Esophagus muscularis mucosa (tissue), 4 donors: ENCODE results near the gene CDC42EP4. TPM values are rescaled to one million over a fixed set of nuclear protein-coding genes. Genes with fewer than 3 reads are reported as not detected.

Experiments used
- DNase-seq: peaks from one replicate; pipeline ENCODE4 v3.0.0-alpha.2; 2017; ENCODE audit errors: extremely low spot score
- H3K27ac ChIP-seq, 4 donors: fragments of 200-600 bp; sonication (generic); replicated peaks in 1 of 4; 1 replicate in 3 of 4; 2 replicates in 1 of 4; pipeline ENCODE4 v1.5.1; 2016 to 2019; ENCODE audit warnings: mild to moderate bottlenecking in 1 of 4
- H3K27me3 ChIP-seq, 4 donors: fragments of 200-600 bp; sonication (generic); one replicate each; pipeline versions ENCODE4 v1.5.1 to v1.6.0; 2016 to 2019
- H3K36me3 ChIP-seq, 4 donors: fragments of 200-600 bp; sonication (generic); one replicate each; pipeline ENCODE4 v1.5.1; 2016 to 2019
- H3K4me1 ChIP-seq, 4 donors: fragments of 200-600 bp; sonication (generic); one replicate each; pipeline ENCODE4 v1.5.1; 2016 to 2019
- H3K4me3 ChIP-seq, 4 donors: fragments of 200-600 bp; sonication (generic); 1 replicate in 2 of 4; 2 replicates in 2 of 4; pipeline ENCODE4 v1.5.1; 2016 to 2019; ENCODE audit warnings: mild to moderate bottlenecking in 4 of 4, moderate library complexity in 1 of 4
- H3K9me3 ChIP-seq, 4 donors: fragments of 200-600 bp; sonication (generic); 1 replicate in 3 of 4; 2 replicates in 1 of 4; pipeline ENCODE4 v1.5.1; 2016 to 2019
- EP300 ChIP-seq: sonication (generic); formaldehyde crosslinking; IDR thresholded peaks from one replicate; pipeline ENCODE4 v1.6.1; 2017; ENCODE audit warnings: antibody characterized with exemption
- POLR2A ChIP-seq: fragments of 450-650 bp; IDR thresholded peaks from one replicate; pipeline ENCODE4 v1.6.1; 2017; ENCODE audit warnings: antibody characterized with exemption, moderate library complexity, mild to moderate bottlenecking, low read depth
- POLR2AphosphoS5 ChIP-seq, 2 donors: sonication (generic); formaldehyde crosslinking; IDR thresholded peaks; one replicate each; pipeline ENCODE4 v1.6.1; 2017; ENCODE audit warnings: antibody characterized with exemption in 2 of 2
- WGBS: methylation state at CpG from one replicate; pipeline ENCODE4 v1.1.5; 2018; 5-methylcytosine and 5-hydroxymethylcytosine counted together
- intact Hi-C: fragments of 100-400 bp; cut with DNase I; formaldehyde crosslinking; loops from one replicate; pipeline ENCODE4 v1.15.1; 2023
- total RNA-seq, 4 donors: library from RNA; depleted of rRNA; stranded (reverse); fragments of >200 nt; gene quantifications; one replicate each; pipeline versions ENCODE4 v1.1.0 to v1.2.1, GENCODE V29; 2016
- TF ChIP-seq, protein P1 (sequence below), 3 experiments: fragments of 200-600 bp in 2 of 3; fragments of 450-650 bp in 1 of 3; sonication (generic) in 2 of 3; IDR thresholded peaks; one replicate each; pipeline ENCODE4 v1.5.1; 2017 to 2019; ENCODE audit warnings: antibody characterized with exemption in 3 of 3, mild to moderate bottlenecking in 2 of 3, moderate library complexity in 1 of 3

CDC42EP4 gene
- total RNA-seq, 4 donors from 2014 or later, result 48.6 to 129 (median 104) TPM

DNA sequence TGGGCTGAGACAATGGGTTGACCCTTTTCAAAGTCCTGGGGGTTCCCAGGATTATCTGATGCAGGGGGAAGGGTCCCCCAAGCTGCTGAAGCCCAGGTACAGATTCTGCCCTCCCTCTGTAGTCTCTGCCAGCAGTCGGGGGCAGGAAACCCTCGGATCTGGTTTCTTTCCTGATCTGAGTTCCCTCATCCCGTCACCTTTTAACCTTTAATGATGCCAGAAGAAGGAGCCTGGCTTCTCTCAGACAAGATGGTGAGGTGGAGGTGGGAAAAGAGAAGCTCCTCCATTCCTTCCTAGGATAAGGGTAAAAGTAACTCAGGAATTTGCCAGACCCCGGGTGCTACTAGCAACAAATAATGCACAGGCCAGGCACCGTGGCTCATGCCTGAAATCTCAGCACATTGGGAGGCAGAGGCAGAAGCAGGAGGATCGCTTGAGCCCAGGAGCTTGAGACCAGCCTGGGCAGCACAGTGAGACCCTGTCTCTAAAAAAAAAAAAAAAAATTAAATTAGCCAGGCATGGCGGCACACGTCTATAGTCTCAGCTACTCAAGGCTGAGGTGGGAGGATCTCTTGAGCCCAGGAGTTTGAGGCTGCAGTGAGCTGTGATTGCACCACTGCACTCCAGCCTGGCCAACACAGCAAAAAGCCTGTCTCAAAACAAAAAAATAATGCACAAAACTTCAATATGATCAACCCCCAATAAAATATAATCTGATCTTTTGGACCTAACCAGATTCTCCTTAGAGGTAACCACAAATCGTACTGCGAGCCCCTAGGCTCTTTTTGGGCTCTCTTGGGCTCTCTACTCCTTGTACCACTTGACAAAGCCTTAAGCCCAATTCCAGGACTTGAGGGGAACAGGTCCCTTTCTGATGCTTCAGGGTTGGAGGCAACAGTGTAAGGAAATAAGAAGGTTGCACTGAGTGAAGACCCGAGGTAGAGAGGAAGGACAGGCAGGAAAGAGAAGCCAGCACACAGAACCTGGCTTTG, 5.7 kb downstream of the CDC42EP4 start:
- 50% methylated on average over 11 of the region's 11 CpGs for WGBS
- intact Hi-C loops, result no loop called here

DNA sequence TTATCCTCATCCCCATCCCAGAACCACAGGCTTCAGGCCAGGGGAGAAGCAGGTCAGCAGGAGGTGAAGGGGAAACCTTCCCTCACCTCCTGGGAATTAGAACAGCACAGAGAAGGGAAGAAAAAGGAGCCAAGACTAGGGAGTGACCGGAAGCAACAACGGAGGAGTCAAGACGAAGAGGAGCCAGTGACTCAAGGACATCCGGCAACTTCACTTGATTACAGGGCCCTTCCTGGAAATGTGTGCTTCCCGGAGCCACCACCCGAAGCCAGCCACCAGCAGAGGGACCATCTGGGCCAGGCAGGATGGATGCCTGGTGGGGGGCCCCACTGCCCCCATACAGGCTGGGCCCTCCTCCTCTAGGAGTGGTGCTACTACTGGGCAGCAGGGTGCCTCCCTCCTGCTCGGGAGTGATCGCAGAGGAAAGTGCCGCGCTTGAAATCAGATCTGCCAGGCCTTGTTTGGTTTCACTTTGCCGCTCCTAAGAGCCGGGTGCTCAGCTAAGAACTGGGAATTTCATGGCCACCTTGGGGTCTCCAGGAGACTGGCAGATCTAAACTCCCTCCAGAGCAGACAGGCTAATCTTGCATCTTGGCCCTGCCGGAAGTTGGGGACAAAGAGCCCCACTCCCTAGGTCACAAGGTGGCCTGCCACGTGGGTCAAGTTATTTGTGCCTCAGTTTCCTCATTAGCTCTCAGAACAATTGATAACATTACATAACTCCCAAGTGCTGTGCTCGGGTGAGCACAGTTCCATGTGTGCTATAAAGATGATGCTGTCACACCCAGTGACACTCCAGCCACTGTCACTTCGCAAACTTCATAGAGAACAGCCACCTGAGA, 6.6 kb downstream of the CDC42EP4 start:
- no peaks in the 10 kb centered on the region for H3K9me3 ChIP-seq
- H3K27me3 ChIP-seq, result no peaks in the 10 kb centered on the region
- TF ChIP-seq EP300, result peak; percentile 81
- TF ChIP-seq, protein P1, sequence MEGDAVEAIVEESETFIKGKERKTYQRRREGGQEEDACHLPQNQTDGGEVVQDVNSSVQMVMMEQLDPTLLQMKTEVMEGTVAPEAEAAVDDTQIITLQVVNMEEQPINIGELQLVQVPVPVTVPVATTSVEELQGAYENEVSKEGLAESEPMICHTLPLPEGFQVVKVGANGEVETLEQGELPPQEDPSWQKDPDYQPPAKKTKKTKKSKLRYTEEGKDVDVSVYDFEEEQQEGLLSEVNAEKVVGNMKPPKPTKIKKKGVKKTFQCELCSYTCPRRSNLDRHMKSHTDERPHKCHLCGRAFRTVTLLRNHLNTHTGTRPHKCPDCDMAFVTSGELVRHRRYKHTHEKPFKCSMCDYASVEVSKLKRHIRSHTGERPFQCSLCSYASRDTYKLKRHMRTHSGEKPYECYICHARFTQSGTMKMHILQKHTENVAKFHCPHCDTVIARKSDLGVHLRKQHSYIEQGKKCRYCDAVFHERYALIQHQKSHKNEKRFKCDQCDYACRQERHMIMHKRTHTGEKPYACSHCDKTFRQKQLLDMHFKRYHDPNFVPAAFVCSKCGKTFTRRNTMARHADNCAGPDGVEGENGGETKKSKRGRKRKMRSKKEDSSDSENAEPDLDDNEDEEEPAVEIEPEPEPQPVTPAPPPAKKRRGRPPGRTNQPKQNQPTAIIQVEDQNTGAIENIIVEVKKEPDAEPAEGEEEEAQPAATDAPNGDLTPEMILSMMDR (IDR thresholded peaks at IDR 0.05), result peak in 2 of 3 experiments; percentile 17 to 37
- TF ChIP-seq POLR2AphosphoS5 (IDR thresholded peaks at IDR 0.05), result peak; percentile 72 to 75
- TF ChIP-seq POLR2A, result no peak
- peak overlapping the region; percentile 93 to 100 (median 99) for H3K27ac ChIP-seq
- H3K4me1 ChIP-seq, result peaks cover 88 to 99% (median 97%) of the 10 kb centered on the region in 4 donors
- DNase-seq, result peak; percentile 95
- intact Hi-C loops, result no loop called here
- H3K4me3 ChIP-seq, result peak overlapping the region; percentile 41 to 61 (median 50)
- H3K36me3 ChIP-seq, result peaks cover 0 to 6% (median 2%) of the 10 kb centered on the region in 4 donors
- 13% methylated on average over 10 of the region's 16 CpGs for WGBS

More for the DNA sequence above, 5.7 kb downstream of the CDC42EP4 start:
- DNase-seq, result no peak
- peaks cover 0 to 6% (median 2%) of the 10 kb centered on the region in 4 donors for H3K36me3 ChIP-seq
- H3K27me3 ChIP-seq, result no peaks in the 10 kb centered on the region
- TF ChIP-seq, protein P1 (IDR thresholded peaks at IDR 0.05), result no peak
- TF ChIP-seq POLR2AphosphoS5 (IDR thresholded peaks at IDR 0.05), result no peak
- no peak for TF ChIP-seq POLR2A
- TF ChIP-seq EP300, result no peak
- H3K27ac ChIP-seq, result peak overlapping the region; percentile 93 to 100 (median 99)
- H3K4me3 ChIP-seq, result peak overlapping the region; percentile 41 to 61 (median 50)
- no peaks in the 10 kb centered on the region for H3K9me3 ChIP-seq
- peaks cover 83 to 91% (median 89%) of the 10 kb centered on the region in 4 donors for H3K4me1 ChIP-seq

DNA sequence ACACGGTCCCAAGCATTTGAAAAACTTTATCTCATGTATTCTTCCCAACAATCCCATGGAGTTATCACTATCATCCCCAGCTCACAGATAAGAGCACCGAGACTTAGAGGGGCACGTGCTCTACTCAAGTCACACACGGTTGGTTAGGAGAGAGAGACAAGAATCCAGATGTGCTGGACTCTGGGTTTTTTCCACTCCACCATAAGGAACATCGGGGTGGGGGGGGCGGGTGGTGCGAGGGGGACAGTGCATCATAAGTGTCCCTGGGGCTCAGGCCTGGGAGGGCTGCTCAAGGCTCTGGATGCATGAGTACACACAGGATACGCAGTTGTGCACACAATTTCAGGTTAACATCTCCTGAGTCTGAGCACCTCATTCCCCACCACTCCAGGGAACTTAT, 7.4 kb downstream of the CDC42EP4 start:
- intact Hi-C loops, result no loop called here
- peak overlapping the region; percentile 41 to 61 (median 50) for H3K4me3 ChIP-seq
- H3K4me1 ChIP-seq, result peaks cover 89 to 99% (median 97%) of the 10 kb centered on the region in 4 donors
- H3K27me3 ChIP-seq, result no peaks in the 10 kb centered on the region
- TF ChIP-seq EP300 (no peak), POLR2AphosphoS5 (IDR thresholded peaks at IDR 0.05) (no peak), POLR2A (no peak)
- TF ChIP-seq, protein P1 (IDR thresholded peaks at IDR 0.05), result no peak
- H3K9me3 ChIP-seq, result no peaks in the 10 kb centered on the region
- peaks cover 0 to 6% (median 2%) of the 10 kb centered on the region in 4 donors for H3K36me3 ChIP-seq
- DNase-seq, result no peak
- peak overlapping the region; percentile 93 to 100 (median 99) for H3K27ac ChIP-seq
- 43% methylated on average over 8 of the region's 8 CpGs for WGBS

DNA sequence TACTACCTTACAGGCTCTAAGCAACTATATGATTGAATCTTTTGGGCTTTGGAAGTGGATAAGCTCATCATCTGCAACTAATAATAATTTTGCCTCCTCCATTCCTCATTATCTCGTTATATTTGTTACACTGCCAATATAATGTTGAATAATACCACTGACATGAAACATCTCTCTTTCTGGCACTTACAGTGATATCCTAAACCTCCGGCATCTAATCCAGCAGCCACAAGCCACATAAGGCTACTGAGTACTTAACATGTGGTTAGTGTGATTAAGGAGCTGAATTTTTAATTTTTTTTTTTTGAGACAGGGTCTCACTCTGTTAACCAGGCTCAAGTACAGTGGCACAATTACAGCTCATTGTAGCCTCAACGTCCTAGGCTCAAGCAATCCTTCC, 9.6 kb downstream of the CDC42EP4 start:
- H3K4me3 ChIP-seq, result no peak overlapping the region
- H3K9me3 ChIP-seq, result no peaks in the 10 kb centered on the region
- no peak for TF ChIP-seq POLR2A
- TF ChIP-seq, protein P1 (IDR thresholded peaks at IDR 0.05), result no peak
- TF ChIP-seq POLR2AphosphoS5 (IDR thresholded peaks at IDR 0.05), result no peak
- TF ChIP-seq EP300, result no peak
- H3K27me3 ChIP-seq, result no peaks in the 10 kb centered on the region
- peaks cover 84 to 93% (median 93%) of the 10 kb centered on the region in 4 donors for H3K4me1 ChIP-seq
- peak overlapping the region in 3 of 4 donors; percentile 4 to 93 (median 6) for H3K27ac ChIP-seq
- 43% methylated on average over 3 of the region's 3 CpGs for WGBS
- no peak for DNase-seq
- intact Hi-C loops, result no loop called here
- peaks cover 0 to 6% (median 2%) of the 10 kb centered on the region in 4 donors for H3K36me3 ChIP-seq
